Upper lobe of right lung (tissue), 1 donor: ENCODE results near the gene EHHADH. TPM values are rescaled to one million over a fixed set of nuclear protein-coding genes. Genes with fewer than 3 reads are reported as not detected.

Experiments used
- ATAC-seq: fragments of 200-7000 bp; cut with Tn5 transposase; one replicate; pipeline ENCODE4 v1.9.1; 2020; ENCODE audit warnings: mild to moderate bottlenecking, moderate library complexity
- DNase-seq: peaks from one replicate; pipeline ENCODE4 v3.0.0-alpha.2; 2020
- H3K27ac ChIP-seq: fragments of 200-600 bp; one replicate; pipeline ENCODE4 v1.8.0; 2022
- H3K27me3 ChIP-seq: fragments of 200-600 bp; one replicate; pipeline ENCODE4 v1.8.0; 2022; ENCODE audit warnings: mild to moderate bottlenecking
- H3K36me3 ChIP-seq: fragments of 200-600 bp; one replicate; pipeline ENCODE4 v1.8.0; 2022
- H3K4me1 ChIP-seq: fragments of 200-600 bp; one replicate; pipeline ENCODE4 v1.8.0; 2022
- H3K4me3 ChIP-seq: fragments of 200-600 bp; one replicate; pipeline ENCODE4 v1.8.0; 2022; ENCODE audit warnings: mild to moderate bottlenecking
- H3K9me3 ChIP-seq: fragments of 200-600 bp; one replicate; pipeline ENCODE4 v1.8.0; 2022
- CTCF ChIP-seq: fragments of 200-600 bp; IDR thresholded peaks from one replicate; pipeline ENCODE4 v1.8.0; 2022; ENCODE audit warnings: antibody characterized with exemption
- intact Hi-C: fragments of 100-400 bp; cut with DNase I; formaldehyde crosslinking; loops from one replicate; pipeline ENCODE4 v1.11.0; 2022
- total RNA-seq: library from RNA; stranded (reverse); fragmentation: NEBNext Ultra II Directional; extraction: Animal tissue kit (Norgen Biotek cat#: 25700); gene quantifications from one replicate; pipeline ENCODE4 v1.2.1, GENCODE V29; 2021
- donor health status: DM: no; HTN: yes; CAD: no; lungs with severe emphysema.

The EHHADH gene
- total RNA-seq, 1 donor from 2014 or later, result 12.0 TPM

DNA sequence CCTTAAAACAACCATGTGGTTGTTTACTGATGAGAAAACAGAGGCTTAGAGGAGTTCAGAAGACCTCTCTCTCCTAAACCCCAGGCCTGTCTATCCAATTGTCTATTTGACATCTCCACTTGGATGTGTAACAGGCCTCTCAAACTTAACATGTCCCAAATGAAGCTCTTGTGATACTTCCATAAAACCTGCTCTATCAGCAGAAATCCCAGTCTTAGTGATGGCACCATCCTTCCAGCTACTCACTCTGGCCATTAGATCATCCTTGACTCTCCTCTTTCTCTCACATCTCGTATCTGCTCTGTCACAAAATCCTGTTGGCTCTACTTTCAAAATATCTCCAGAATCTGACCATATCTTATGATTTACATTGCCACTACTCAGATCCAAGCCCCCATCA is 28.8 kb downstream of the EHHADH start:
- Histone ChIP-seq H3K27me3 (no peaks in the 10 kb centered on the region), H3K4me1 (no peaks in the 10 kb centered on the region), H3K9me3 (no peaks in the 10 kb centered on the region), H3K4me3 (no peak overlapping the region), H3K27ac (no peak overlapping the region), H3K36me3 (no peaks in the 10 kb centered on the region)
- TF ChIP-seq CTCF, result no peak
- intact Hi-C loops, result no loop called here
- no peak for ATAC-seq
- DNase-seq, result no peak

DNA sequence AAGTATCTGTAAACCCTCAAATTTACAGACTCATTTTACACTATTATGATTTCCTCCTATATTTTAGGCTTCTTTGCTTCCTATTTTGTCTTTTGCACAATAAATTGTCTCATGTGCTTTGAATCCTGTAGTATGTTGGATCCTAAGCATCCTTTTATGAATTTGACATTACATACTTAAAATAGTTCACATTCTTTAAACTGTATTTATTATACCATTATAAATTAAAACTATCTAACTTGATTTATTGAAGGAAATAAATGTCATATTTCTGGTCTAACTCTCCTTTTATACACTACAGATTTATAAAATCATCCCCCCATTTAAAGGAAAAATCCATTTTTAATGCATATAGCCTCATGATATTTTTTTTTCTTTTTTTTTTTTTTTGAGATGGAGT is 32.6 kb downstream of the EHHADH start:
- no peak for ATAC-seq
- H3K9me3 ChIP-seq, result no peaks in the 10 kb centered on the region
- intact Hi-C loops, result no loop called here

GRCh38 chr3:185216607-185216958 is 37.3 kb downstream of the EHHADH start:
- Histone ChIP-seq H3K4me1 (peaks cover 4% of the 10 kb centered on the region), H3K4me3 (peak overlapping the region; percentile 46), H3K9me3 (no peaks in the 10 kb centered on the region), H3K27ac (peak overlapping the region; percentile 60), H3K27me3 (no peaks in the 10 kb centered on the region), H3K36me3 (no peaks in the 10 kb centered on the region)
- ATAC-seq (peak; percentile 89), DNase-seq (no peak)
- intact Hi-C loops, result no loop called here
- TF ChIP-seq CTCF, result no peak

More for the DNA sequence above, 32.6 kb downstream of the EHHADH start:
- no peak for DNase-seq
- Histone ChIP-seq H3K27ac (no peak overlapping the region), H3K36me3 (no peaks in the 10 kb centered on the region), H3K4me1 (peaks cover 4% of the 10 kb centered on the region), H3K4me3 (no peak overlapping the region), H3K27me3 (no peaks in the 10 kb centered on the region)
- TF ChIP-seq CTCF, result no peak

- Histone ChIP-seq H3K4me1 (peaks cover 4% of the 10 kb centered on the region), H3K36me3 (no peaks in the 10 kb centered on the region), H3K9me3 (no peaks in the 10 kb centered on the region), H3K27me3 (no peaks in the 10 kb centered on the region), H3K27ac (peak overlapping the region; percentile 60), H3K4me3 (peak overlapping the region; percentile 46)
- ATAC-seq, result peak; percentile 39
- intact Hi-C loops, result no loop called here
- no peak for DNase-seq
- peak; percentile 50 for TF ChIP-seq CTCF
Observed at GRCh38 chr3:185215873-185216606, 37.8 kb downstream of the EHHADH start.

DNA sequence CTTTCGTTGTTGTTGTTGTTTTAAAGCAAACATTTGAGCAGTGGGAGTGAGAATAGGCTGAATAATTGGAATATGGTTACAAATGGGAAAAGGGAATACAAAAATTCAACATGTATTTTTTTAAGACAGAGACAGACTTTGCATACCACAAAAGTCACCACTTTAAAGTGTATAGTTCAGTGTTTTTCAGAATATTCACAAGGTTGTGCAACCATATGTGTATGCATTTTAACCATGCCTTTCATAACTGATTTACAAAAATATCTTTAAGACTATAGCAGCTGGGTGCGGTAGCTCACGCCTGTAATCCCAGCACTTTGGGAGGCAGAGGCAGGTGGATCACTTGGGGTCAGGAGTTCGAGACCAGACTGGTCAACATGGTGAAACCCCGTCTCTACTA is 41.3 kb downstream of the EHHADH start:
- Histone ChIP-seq H3K27ac (no peak overlapping the region), H3K36me3 (no peaks in the 10 kb centered on the region), H3K4me3 (no peak overlapping the region), H3K9me3 (no peaks in the 10 kb centered on the region), H3K27me3 (no peaks in the 10 kb centered on the region), H3K4me1 (peaks cover 4% of the 10 kb centered on the region)
- ATAC-seq (no peak), DNase-seq (no peak)
- TF ChIP-seq CTCF, result no peak
- intact Hi-C loops, result no loop called here

DNA sequence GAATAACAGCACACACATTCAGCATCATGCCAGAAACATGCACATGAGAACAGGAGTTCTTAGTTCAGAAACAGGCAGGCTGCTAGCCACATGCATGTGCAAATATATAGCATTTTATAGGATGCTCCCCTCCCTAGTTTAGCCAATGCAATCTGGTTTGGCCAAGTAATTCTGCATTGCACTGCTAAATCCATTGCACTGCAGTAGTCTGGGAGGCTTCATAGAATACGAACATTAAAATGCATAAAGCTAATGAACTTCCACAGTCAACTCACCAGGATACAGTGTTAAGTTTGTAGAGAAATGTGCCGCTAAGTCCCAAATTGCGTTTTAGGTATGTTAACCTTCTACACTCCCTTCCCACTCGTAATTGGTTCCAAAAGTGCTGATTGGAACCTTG is 41.8 kb downstream of the EHHADH start:
- TF ChIP-seq CTCF, result no peak
- intact Hi-C loops, result no loop called here
- no peak for ATAC-seq

More for the DNA sequence above, 41.8 kb downstream of the EHHADH start:
- no peaks in the 10 kb centered on the region for H3K36me3 ChIP-seq
- no peaks in the 10 kb centered on the region for H3K27me3 ChIP-seq
- DNase-seq, result no peak
- H3K27ac ChIP-seq, result no peak overlapping the region
- no peak overlapping the region for H3K4me3 ChIP-seq
- H3K4me1 ChIP-seq, result peaks cover 4% of the 10 kb centered on the region
- no peaks in the 10 kb centered on the region for H3K9me3 ChIP-seq
